A673 (cell line): ENCODE results near the gene OGFOD2.

Experiments used
- EZH2 ChIP-seq: fragments of 200-600 bp; sonication (generic); IDR thresholded peaks from 2 replicates; pipeline ENCODE4 v1.6.1; 2017; ENCODE audit warnings: borderline replicate concordance, low read depth, mild to moderate bottlenecking, mixed read lengths, antibody characterized with exemption, low read length; ENCODE audit not compliant: poor library complexity, severe bottlenecking
- TF ChIP-seq, protein P1 (sequence below): fragments of 300-800, 200-600 bp; sonication (generic); conservative IDR thresholded peaks from 2 replicates; pipeline ENCODE4 v1.5.1; 2017; ENCODE audit warnings: low read depth, mild to moderate bottlenecking, antibody characterized with exemption, low read length, moderate library complexity, mixed read lengths

GRCh38 chr12:123005081-123005626 is 30.1 kb downstream of the OGFOD2 start:
- TF ChIP-seq, protein P1, sequence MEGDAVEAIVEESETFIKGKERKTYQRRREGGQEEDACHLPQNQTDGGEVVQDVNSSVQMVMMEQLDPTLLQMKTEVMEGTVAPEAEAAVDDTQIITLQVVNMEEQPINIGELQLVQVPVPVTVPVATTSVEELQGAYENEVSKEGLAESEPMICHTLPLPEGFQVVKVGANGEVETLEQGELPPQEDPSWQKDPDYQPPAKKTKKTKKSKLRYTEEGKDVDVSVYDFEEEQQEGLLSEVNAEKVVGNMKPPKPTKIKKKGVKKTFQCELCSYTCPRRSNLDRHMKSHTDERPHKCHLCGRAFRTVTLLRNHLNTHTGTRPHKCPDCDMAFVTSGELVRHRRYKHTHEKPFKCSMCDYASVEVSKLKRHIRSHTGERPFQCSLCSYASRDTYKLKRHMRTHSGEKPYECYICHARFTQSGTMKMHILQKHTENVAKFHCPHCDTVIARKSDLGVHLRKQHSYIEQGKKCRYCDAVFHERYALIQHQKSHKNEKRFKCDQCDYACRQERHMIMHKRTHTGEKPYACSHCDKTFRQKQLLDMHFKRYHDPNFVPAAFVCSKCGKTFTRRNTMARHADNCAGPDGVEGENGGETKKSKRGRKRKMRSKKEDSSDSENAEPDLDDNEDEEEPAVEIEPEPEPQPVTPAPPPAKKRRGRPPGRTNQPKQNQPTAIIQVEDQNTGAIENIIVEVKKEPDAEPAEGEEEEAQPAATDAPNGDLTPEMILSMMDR: no peak
- TF ChIP-seq EZH2: no peak
